Naive B cell (primary cell): Measurements from ENCODE around the gene KLK7. TPM values are rescaled to one million over a fixed set of nuclear protein-coding genes. Genes with fewer than 3 reads are reported as not detected.

Experiments
- ATAC-seq, 2 donors: fragments of 150-1000 bp; cut with Tn5 transposase; 2 replicates each; pipeline ENCODE4 v1.10.0; 2021; ENCODE audit warnings: low read depth in 2 of 2, mild to moderate bottlenecking in 2 of 2, moderate library complexity in 2 of 2
- DNase-seq: peaks from one replicate; pipeline ENCODE4 v3.0.0; 2022
- H3K27ac Mint-ChIP-seq, 6 donors: one replicate each; pipeline ENCODE4 v1.8.0; 2020 to 2022; ENCODE audit warnings: mild to moderate bottlenecking in 6 of 6, mixed read lengths in 6 of 6, moderate library complexity in 5 of 6, inconsistent platforms in 2 of 6
- H3K27me3 Mint-ChIP-seq, 3 donors: one replicate each; pipeline ENCODE4 v1.8.0; 2021 to 2022; ENCODE audit warnings: mixed read lengths in 3 of 3, mild to moderate bottlenecking in 1 of 3
- H3K36me3 Mint-ChIP-seq, 2 donors: one replicate each; pipeline ENCODE4 v1.8.0; 2020 to 2022; ENCODE audit warnings: mixed read lengths in 2 of 2, inconsistent platforms in 1 of 2, mild to moderate bottlenecking in 1 of 2
- H3K4me1 Mint-ChIP-seq, 3 donors: one replicate each; pipeline ENCODE4 v1.8.0; 2020 to 2022; ENCODE audit warnings: mixed read lengths in 3 of 3, inconsistent platforms in 1 of 3, mild to moderate bottlenecking in 1 of 3, moderate library complexity in 1 of 3
- H3K4me3 Mint-ChIP-seq, 8 donors: one replicate each; pipeline ENCODE4 v1.8.0; 2020 to 2022; ENCODE audit warnings: mild to moderate bottlenecking in 8 of 8, mixed read lengths in 8 of 8, moderate library complexity in 8 of 8, inconsistent platforms in 2 of 8
- H3K9me3 Mint-ChIP-seq, 7 donors: one replicate each; pipeline ENCODE4 v1.8.0; 2020 to 2022; ENCODE audit warnings: mixed read lengths in 7 of 7, mild to moderate bottlenecking in 5 of 7, inconsistent platforms in 2 of 7, moderate library complexity in 1 of 7
- polyA plus RNA-seq, 6 donors: library from polyadenylated mRNA; unstranded; fragments of 300-500 nt; fragmentation: Illumina TruSeq; gene quantifications; one replicate each; pipeline ENCODE4 v1.2.3, GENCODE V29; 2021; ENCODE audit warnings: low read depth in 6 of 6

KLK7 gene
- polyA plus RNA-seq, 6 donors from 2014 or later: not detected

GRCh38 chr19:51022526-51022925 lies 38.8 kb upstream of the KLK7 start:
- Mint-ChIP-seq H3K4me1 (peaks cover 15 to 18% (median 17%) of the 10 kb centered on the region in 3 donors), H3K9me3 (peaks cover 0 to 8% (median 2%) of the 10 kb centered on the region in 7 donors), H3K27ac (no peak overlapping the region), H3K4me3 (no peak overlapping the region), H3K36me3 (peaks cover 0 to 25% of the 10 kb centered on the region in 2 donors), H3K27me3 (peaks cover 39 to 84% (median 69%) of the 10 kb centered on the region in 3 donors)
- DNase-seq (no peak), ATAC-seq (no peak)

GRCh38 chr19:51020988-51021651 lies 37.4 kb upstream of the KLK7 start:
- H3K4me3 Mint-ChIP-seq: no peak overlapping the region
- H3K36me3 Mint-ChIP-seq: peaks cover 0 to 19% of the 10 kb centered on the region in 2 donors
- ATAC-seq (no peak), DNase-seq (no peak)
- H3K27me3 Mint-ChIP-seq: peaks cover 39 to 86% (median 70%) of the 10 kb centered on the region in 3 donors
- no peak overlapping the region for H3K27ac Mint-ChIP-seq
- H3K4me1 Mint-ChIP-seq: peaks cover 19 to 26% (median 20%) of the 10 kb centered on the region in 3 donors
- H3K9me3 Mint-ChIP-seq: peaks cover 0 to 8% (median 2%) of the 10 kb centered on the region in 7 donors

- ATAC-seq: no peak
- Mint-ChIP-seq H3K4me1 (peaks cover 20 to 29% (median 26%) of the 10 kb centered on the region in 3 donors), H3K27me3 (peaks cover 38 to 86% (median 74%) of the 10 kb centered on the region in 3 donors), H3K27ac (no peak within 1 kb of the TSS), H3K4me3 (peak within 1 kb of the TSS in 5 of 8 donors; percentile 45 to 87 (median 62)), H3K9me3 (peaks cover 0 to 12% (median 3%) of the 10 kb centered on the region in 7 donors), H3K36me3 (peaks cover 0 to 31% of the 10 kb centered on the region in 2 donors)
- no peak for DNase-seq
These were observed 35.8 kb upstream of the KLK7 start, which contains the start of gene KLK10 for GRCh38 chr19:51019544-51019925. Gene KLK10 (minus strand): TSS chr19:51019709. CDS start chr19:51019130, 579 bp downstream.

GRCh38 chr19:51018745-51019543 lies 35.2 kb upstream of the KLK7 start:
- peak overlapping the region in 5 of 8 donors; percentile 45 to 87 (median 62) for H3K4me3 Mint-ChIP-seq
- DNase-seq: no peak

GRCh38 chr19:51016798-51017683 lies 33.3 kb upstream of the KLK7 start:
- ATAC-seq: no peak
- DNase-seq: no peak
- peaks cover 53 to 87% (median 67%) of the 10 kb centered on the region in 3 donors for H3K27me3 Mint-ChIP-seq
- peak overlapping the region in 1 of 6 donors; percentile 22 for H3K27ac Mint-ChIP-seq
- H3K36me3 Mint-ChIP-seq: peaks cover 0 to 35% of the 10 kb centered on the region in 2 donors
- H3K4me3 Mint-ChIP-seq: peak overlapping the region in 5 of 8 donors; percentile 22 to 84 (median 53)
- peaks cover 20 to 32% (median 26%) of the 10 kb centered on the region in 3 donors for H3K4me1 Mint-ChIP-seq
- peaks cover 0 to 11% (median 4%) of the 10 kb centered on the region in 7 donors for H3K9me3 Mint-ChIP-seq

More at GRCh38 chr19:51018745-51019543, 35.2 kb upstream of the KLK7 start:
- no peak overlapping the region for H3K27ac Mint-ChIP-seq
- H3K9me3 Mint-ChIP-seq: peaks cover 0 to 12% (median 3%) of the 10 kb centered on the region in 7 donors
- H3K4me1 Mint-ChIP-seq: peaks cover 20 to 32% (median 26%) of the 10 kb centered on the region in 3 donors
- peaks cover 44 to 87% (median 74%) of the 10 kb centered on the region in 3 donors for H3K27me3 Mint-ChIP-seq
- ATAC-seq: no peak
- peaks cover 0 to 35% of the 10 kb centered on the region in 2 donors for H3K36me3 Mint-ChIP-seq

- DNase-seq: no peak
- Mint-ChIP-seq H3K4me1 (peaks cover 20 to 32% (median 26%) of the 10 kb centered on the region in 3 donors), H3K4me3 (peak overlapping the region in 2 of 8 donors; percentile 19 to 56), H3K36me3 (peaks cover 0 to 35% of the 10 kb centered on the region in 2 donors), H3K27me3 (peaks cover 48 to 87% (median 71%) of the 10 kb centered on the region in 3 donors), H3K27ac (no peak overlapping the region), H3K9me3 (peaks cover 0 to 11% (median 4%) of the 10 kb centered on the region in 7 donors)
- no peak for ATAC-seq
These were observed 32.1 kb upstream of the KLK7 start for GRCh38 chr19:51015691-51016267.

- ATAC-seq (no peak), DNase-seq (no peak)
- H3K9me3 Mint-ChIP-seq: peaks cover 0 to 7% (median 4%) of the 10 kb centered on the region in 7 donors
- no peak overlapping the region for H3K27ac Mint-ChIP-seq
- peaks cover 16 to 27% (median 21%) of the 10 kb centered on the region in 3 donors for H3K4me1 Mint-ChIP-seq
- H3K4me3 Mint-ChIP-seq: no peak overlapping the region
- H3K36me3 Mint-ChIP-seq: peaks cover 0 to 28% of the 10 kb centered on the region in 2 donors
- peaks cover 43 to 88% (median 76%) of the 10 kb centered on the region in 3 donors for H3K27me3 Mint-ChIP-seq
These were observed 30.5 kb upstream of the KLK7 start for GRCh38 chr19:51014242-51014641.

- Mint-ChIP-seq H3K27me3 (peaks cover 38 to 79% (median 70%) of the 10 kb centered on the region in 3 donors), H3K4me1 (peaks cover 8 to 19% (median 11%) of the 10 kb centered on the region in 3 donors), H3K27ac (no peak overlapping the region), H3K4me3 (no peak overlapping the region), H3K36me3 (peaks cover 0 to 19% of the 10 kb centered on the region in 2 donors), H3K9me3 (peaks cover 0 to 6% (median 3%) of the 10 kb centered on the region in 7 donors)
- ATAC-seq (no peak), DNase-seq (no peak)
These were observed 29.0 kb upstream of the KLK7 start for GRCh38 chr19:51012661-51013190.

- Mint-ChIP-seq H3K9me3 (peaks cover 0 to 6% (median 2%) of the 10 kb centered on the region in 7 donors), H3K36me3 (peaks cover 0 to 12% of the 10 kb centered on the region in 2 donors), H3K27me3 (peaks cover 32 to 62% (median 54%) of the 10 kb centered on the region in 3 donors), H3K4me1 (peaks cover 0 to 10% (median 0%) of the 10 kb centered on the region in 3 donors), H3K27ac (peak overlapping the region in 1 of 6 donors; percentile 12), H3K4me3 (no peak overlapping the region)
- ATAC-seq (no peak), DNase-seq (no peak)
These were observed 26.5 kb upstream of the KLK7 start for GRCh38 chr19:51010066-51010795.

- H3K27me3 Mint-ChIP-seq: peaks cover 27 to 53% (median 45%) of the 10 kb centered on the region in 3 donors
- H3K4me3 Mint-ChIP-seq: no peak overlapping the region
- peaks cover 0 to 1% (median 0%) of the 10 kb centered on the region in 3 donors for H3K4me1 Mint-ChIP-seq
- peaks cover 0 to 4% (median 0%) of the 10 kb centered on the region in 7 donors for H3K9me3 Mint-ChIP-seq
- ATAC-seq: no peak
- H3K27ac Mint-ChIP-seq: peak overlapping the region in 1 of 6 donors; percentile 12
- DNase-seq: no peak
- peaks cover 0 to 2% of the 10 kb centered on the region in 2 donors for H3K36me3 Mint-ChIP-seq
These were observed 25.6 kb upstream of the KLK7 start for GRCh38 chr19:51009061-51009891.

- Mint-ChIP-seq H3K36me3 (no peaks in the 10 kb centered on the region), H3K4me3 (no peak overlapping the region), H3K27ac (no peak overlapping the region), H3K4me1 (no peaks in the 10 kb centered on the region), H3K9me3 (peaks cover 0 to 5% (median 2%) of the 10 kb centered on the region in 7 donors), H3K27me3 (peaks cover 14 to 58% (median 38%) of the 10 kb centered on the region in 3 donors)
- DNase-seq: no peak
- ATAC-seq: no peak
These were observed 23.8 kb upstream of the KLK7 start for GRCh38 chr19:51007488-51007887.
